HG03159 (cell line): ENCODE data around the gene STXBP4.

ENCODE experiments used
- ATAC-seq: cut with Tn5 transposase; IDR thresholded peaks from one replicate; pipeline ENCODE4 v1.9.1; 2021; ENCODE audit warnings: mild to moderate bottlenecking, moderate library complexity; ENCODE audit not compliant: unreplicated experiment

The STXBP4 gene

DNA sequence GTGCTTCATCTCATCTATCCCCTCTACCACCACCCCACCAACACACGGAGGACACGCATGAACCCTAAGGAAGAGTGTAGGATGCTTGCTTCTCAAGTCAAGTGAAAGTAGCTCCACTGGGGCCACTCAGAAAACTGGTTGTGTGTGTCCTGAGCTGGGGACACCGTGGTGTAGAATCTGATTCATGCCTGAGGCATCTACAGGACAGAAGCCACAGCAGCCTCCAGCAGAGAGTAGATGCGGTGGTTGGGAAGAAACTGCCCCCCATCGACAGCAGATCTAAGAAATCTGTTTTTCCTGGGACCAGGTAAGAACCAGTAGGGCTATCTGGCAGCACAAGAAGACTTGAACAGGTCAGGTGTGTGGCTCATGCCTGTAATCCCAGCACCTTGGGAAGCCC, 244.3 kb downstream of the STXBP4 start:
- ATAC-seq: no peak

DNA sequence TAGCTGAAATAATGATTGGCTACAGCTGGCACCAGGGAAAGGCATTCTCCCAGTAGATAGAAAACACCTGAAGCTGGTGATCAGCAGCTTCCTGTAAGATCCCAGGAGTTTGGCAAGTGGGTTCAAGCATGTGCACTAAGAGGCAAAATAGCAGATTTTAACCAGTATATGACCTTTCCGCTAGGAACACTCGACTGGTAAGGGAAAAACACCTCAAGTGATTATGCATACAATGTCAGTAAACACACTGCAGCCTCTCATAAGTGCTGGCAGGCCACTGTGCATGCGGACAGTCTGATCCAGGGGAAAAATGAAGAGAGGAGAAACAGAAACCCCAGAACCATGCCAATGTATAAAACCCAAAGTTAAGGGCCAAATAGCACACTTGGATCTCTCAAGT, 247.1 kb downstream of the STXBP4 start:
- ATAC-seq: no peak

DNA sequence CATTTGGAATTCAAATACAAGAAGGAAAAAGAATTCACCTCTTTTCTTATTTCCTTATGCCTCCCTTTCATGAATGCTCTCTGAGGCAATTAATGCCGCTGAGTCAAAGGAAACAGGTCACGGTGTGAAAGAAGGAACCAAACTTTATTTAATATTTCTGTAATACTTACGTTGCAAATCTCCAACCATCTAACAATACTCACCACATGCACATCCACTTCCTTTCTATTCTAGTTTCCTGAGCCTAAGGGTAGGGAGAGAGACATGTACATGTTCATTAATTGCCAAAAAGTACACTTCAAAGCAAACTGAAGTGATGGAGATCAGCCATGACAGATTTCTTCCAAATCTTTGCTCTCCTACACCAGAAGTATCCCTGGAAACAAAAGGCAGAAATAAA, 248.3 kb downstream of the STXBP4 start:
- no peak for ATAC-seq

DNA sequence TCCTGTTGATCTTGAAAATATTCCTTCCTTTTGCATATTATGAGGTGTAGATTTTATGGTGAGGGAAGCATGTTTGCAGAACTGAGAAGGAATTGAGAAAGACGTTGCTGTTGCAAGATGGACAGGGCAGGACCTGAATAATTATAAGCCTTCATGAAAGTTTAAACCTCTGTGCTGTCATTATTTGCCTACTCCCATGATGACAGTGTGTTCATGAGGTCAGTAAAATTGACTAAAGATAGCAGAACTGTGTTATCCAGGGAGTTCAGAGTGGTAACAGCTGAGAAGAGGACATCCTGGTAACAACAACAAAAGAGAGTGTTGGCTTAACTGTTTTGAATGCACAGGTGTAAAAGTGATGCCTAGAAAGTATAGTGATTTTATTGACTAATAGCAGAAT, 250.9 kb downstream of the STXBP4 start:
- no peak for ATAC-seq

DNA sequence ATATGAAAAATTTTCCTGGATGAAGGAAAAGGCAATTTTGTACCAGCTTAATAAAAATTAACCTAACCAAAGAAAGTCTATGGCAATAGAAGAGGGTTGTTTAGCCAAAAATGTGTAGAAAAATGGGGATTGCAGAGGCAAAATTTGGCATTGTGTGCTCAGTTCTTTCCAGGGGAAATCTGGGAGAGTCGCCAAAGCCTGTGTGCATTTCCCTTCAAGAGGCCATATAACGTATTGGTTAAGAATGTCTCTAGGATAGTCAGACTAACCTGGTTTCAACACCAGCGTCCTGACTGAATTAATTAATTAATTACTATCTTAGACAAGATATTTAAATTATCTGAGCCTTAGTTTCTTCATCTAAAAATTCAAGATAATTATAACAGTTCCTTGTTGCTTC, 251.4 kb downstream of the STXBP4 start:
- no peak for ATAC-seq
